ENCODE data around the gene TP53BP1. TPM values are rescaled to one million over a fixed set of nuclear protein-coding genes. Genes with fewer than 3 reads are reported as not detected.

TP53BP1 gene
- total RNA-seq, 1 experiment from 2014 or later, result 35.0 TPM

GRCh38 chr15:43508421-43508820 lies 15.5 kb upstream of the TP53BP1 start:
- DNase-seq (ENCODE audit: low read depth), result no peak
- in situ Hi-C loops (cut with HindIII; ENCODE audit: low pct_unique_long_range_greater_than_20kb, low sequenced_read_pairs), result no loop called here

- in situ Hi-C loops (cut with HindIII; ENCODE audit: low pct_unique_long_range_greater_than_20kb, low sequenced_read_pairs), result no loop called here
- DNase-seq (ENCODE audit: low read depth), result no peak
Measured at GRCh38 chr15:43505738-43506137, 12.8 kb upstream of the TP53BP1 start.

- in situ Hi-C loops (cut with HindIII; ENCODE audit: low pct_unique_long_range_greater_than_20kb, low sequenced_read_pairs), result no loop called here
- DNase-seq (ENCODE audit: low read depth), result no peak
Measured at GRCh38 chr15:43499635-43500034, 6.7 kb upstream of the TP53BP1 start.

- no peak for DNase-seq (ENCODE audit: low read depth)
- in situ Hi-C loops (cut with HindIII; ENCODE audit: low pct_unique_long_range_greater_than_20kb, low sequenced_read_pairs), result no loop called here
Measured at GRCh38 chr15:43498990-43499389, 6.0 kb upstream of the TP53BP1 start.

GRCh38 chr15:43493703-43494472 lies 932 bp upstream of the TP53BP1 start:
- in situ Hi-C loops (cut with HindIII; ENCODE audit: low pct_unique_long_range_greater_than_20kb, low sequenced_read_pairs), result no loop called here
- DNase-seq (ENCODE audit: low read depth), result no peak

GRCh38 chr15:43492266-43492665 lies 690 bp downstream of the TP53BP1 start:
- no peak for DNase-seq (ENCODE audit: low read depth)
- in situ Hi-C loops (cut with HindIII; ENCODE audit: low pct_unique_long_range_greater_than_20kb, low sequenced_read_pairs), result no loop called here

- no peak for DNase-seq (ENCODE audit: low read depth)
- in situ Hi-C loops (cut with HindIII; ENCODE audit: low pct_unique_long_range_greater_than_20kb, low sequenced_read_pairs), result no loop called here
Measured at GRCh38 chr15:43489191-43489590, 3.8 kb downstream of the TP53BP1 start.

GRCh38 chr15:43488790-43489189 lies 4.2 kb downstream of the TP53BP1 start:
- in situ Hi-C loops (cut with HindIII; ENCODE audit: low pct_unique_long_range_greater_than_20kb, low sequenced_read_pairs), result no loop called here
- no peak for DNase-seq (ENCODE audit: low read depth)

- peak; percentile 10 for DNase-seq (ENCODE audit: low read depth)
- in situ Hi-C loops (cut with HindIII; ENCODE audit: low pct_unique_long_range_greater_than_20kb, low sequenced_read_pairs), result no loop called here
Measured at GRCh38 chr15:43487271-43487895, 5.6 kb downstream of the TP53BP1 start.

- peak; percentile 15 for DNase-seq (ENCODE audit: low read depth)
- in situ Hi-C loops (cut with HindIII; ENCODE audit: low pct_unique_long_range_greater_than_20kb, low sequenced_read_pairs), result no loop called here
Measured at GRCh38 chr15:43484455-43484854, 8.5 kb downstream of the TP53BP1 start.

GRCh38 chr15:43483297-43484128 lies 9.4 kb downstream of the TP53BP1 start:
- DNase-seq (ENCODE audit: low read depth), result peak; percentile 17
- in situ Hi-C loops (cut with HindIII; ENCODE audit: low pct_unique_long_range_greater_than_20kb, low sequenced_read_pairs), result no loop called here

- DNase-seq (ENCODE audit: low read depth), result no peak
- in situ Hi-C loops (cut with HindIII; ENCODE audit: low pct_unique_long_range_greater_than_20kb, low sequenced_read_pairs), result no loop called here
Measured at GRCh38 chr15:43473885-43474284, 19.1 kb downstream of the TP53BP1 start.

GRCh38 chr15:43471975-43472374 lies 21.0 kb downstream of the TP53BP1 start:
- in situ Hi-C loops (cut with HindIII; ENCODE audit: low pct_unique_long_range_greater_than_20kb, low sequenced_read_pairs), result no loop called here
- DNase-seq (ENCODE audit: low read depth), result no peak

- in situ Hi-C loops (cut with HindIII; ENCODE audit: low pct_unique_long_range_greater_than_20kb, low sequenced_read_pairs), result no loop called here
- no peak for DNase-seq (ENCODE audit: low read depth)
Measured at GRCh38 chr15:43469867-43470266, 23.1 kb downstream of the TP53BP1 start.

GRCh38 chr15:43465100-43465499 lies 27.9 kb downstream of the TP53BP1 start:
- DNase-seq (ENCODE audit: low read depth), result no peak

GRCh38 chr15:43463998-43464397 lies 29.0 kb downstream of the TP53BP1 start:
- in situ Hi-C loops (cut with HindIII; ENCODE audit: low pct_unique_long_range_greater_than_20kb, low sequenced_read_pairs), result no loop called here
- DNase-seq (ENCODE audit: low read depth), result no peak

More at GRCh38 chr15:43465100-43465499, 27.9 kb downstream of the TP53BP1 start:
- in situ Hi-C loops (cut with HindIII; ENCODE audit: low pct_unique_long_range_greater_than_20kb, low sequenced_read_pairs), result no loop called here

- no peak for DNase-seq (ENCODE audit: low read depth)
- in situ Hi-C loops (cut with HindIII; ENCODE audit: low pct_unique_long_range_greater_than_20kb, low sequenced_read_pairs), result no loop called here
Measured at GRCh38 chr15:43463507-43463906, 29.4 kb downstream of the TP53BP1 start.

- in situ Hi-C loops (cut with HindIII; ENCODE audit: low pct_unique_long_range_greater_than_20kb, low sequenced_read_pairs), result loop anchor here (10.0 kb wide), 1 partner anchor 305 kb away; no protein-coding TSS in a partner anchor
- DNase-seq (ENCODE audit: low read depth), result no peak
Measured at GRCh38 chr15:43449981-43450380, 43.0 kb downstream of the TP53BP1 start.

GRCh38 chr15:43446344-43446743 lies 46.6 kb downstream of the TP53BP1 start:
- no peak for DNase-seq (ENCODE audit: low read depth)
- in situ Hi-C loops (cut with HindIII; ENCODE audit: low pct_unique_long_range_greater_than_20kb, low sequenced_read_pairs), result loop anchor here (10.0 kb wide), 1 partner anchor 308 kb away; no protein-coding TSS in a partner anchor
